Measurements from ENCODE around the gene GRIP1.

GRIP1 gene

GRCh38 chr12:66644151-66644550 lies 34.7 kb downstream of the GRIP1 start:
- no peak for DNase-seq

DNA sequence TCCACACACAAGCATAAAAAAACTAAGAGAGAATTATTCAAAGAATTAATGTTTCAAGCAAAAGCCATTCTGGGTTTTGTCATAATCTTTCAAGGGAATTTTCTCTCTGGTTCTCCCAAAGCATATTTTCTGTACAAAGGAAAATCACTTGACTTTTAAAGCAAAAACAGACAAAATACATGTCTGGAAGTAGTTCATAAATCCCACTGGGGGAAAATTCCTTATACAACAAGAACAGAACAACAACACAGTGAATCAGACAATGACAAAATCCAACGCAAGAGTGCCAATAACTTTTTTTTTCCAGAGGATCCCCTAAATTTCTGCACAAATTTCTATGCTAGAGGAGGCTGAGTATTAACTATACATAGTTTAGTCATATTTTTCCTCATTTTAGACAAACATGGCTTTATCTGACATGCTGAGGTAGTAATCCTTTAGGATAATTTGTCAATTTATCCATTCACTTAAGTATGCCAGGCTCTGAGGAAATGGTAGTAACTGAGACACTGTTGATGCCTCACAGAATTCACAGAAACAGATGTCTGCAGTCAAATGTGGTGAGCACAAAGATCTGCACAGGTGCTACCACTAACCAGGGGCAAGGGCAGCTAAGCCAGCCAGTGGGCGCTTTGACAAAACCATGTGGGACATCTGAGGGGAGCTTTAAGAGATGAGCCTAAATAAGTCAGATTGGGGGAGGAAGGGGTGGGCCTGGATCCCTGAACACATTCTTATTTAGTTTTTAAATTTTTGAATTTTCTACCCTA lies 38.0 kb downstream of the GRIP1 start:
- no peak for DNase-seq

DNA sequence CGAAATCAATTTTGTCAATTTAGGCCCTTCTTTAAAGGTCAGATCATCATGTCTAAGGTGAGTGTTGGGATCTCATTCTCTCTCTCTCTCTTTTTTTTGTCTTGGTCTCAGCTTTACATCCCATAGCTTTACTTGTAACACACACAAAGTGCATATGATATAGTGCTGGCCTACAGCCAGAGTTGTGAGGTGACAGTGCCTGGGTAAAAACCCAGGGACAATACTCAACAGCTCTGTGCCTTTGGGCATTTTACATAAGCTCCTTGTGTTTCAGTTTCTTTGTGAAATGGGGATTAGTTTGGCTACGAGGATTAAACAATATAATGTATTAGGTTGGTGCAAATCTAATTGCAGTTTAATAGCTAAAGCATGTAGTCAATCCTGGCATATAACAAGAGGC lies 40.2 kb downstream of the GRIP1 start:
- DNase-seq, result no peak

DNA sequence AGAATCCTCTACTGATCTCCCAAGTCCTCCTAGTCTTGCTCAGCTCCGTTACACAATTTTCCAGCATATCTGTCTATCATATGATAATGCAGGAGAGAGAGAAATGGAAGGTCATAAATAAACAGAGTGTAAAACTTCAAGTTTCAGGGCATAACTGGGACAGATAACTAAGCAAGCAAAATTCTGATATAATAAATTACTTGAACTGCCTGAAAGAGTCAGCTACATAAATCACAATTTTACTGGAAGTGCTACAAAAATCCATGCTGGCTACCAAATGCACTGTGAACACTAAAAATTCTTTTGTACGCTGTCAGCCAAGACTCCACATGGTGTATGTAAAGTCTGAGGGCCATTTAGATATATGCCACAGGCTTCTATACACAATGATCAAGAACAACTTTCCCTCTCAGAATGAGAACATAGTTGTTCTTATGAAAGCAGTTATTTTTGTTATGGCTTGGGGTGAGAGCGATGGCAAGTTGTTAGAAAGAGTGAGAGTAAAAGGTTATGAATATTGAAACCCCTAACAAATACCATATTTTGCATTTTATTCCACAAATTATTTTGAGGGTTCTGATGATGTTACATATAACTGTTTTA lies 41.1 kb downstream of the GRIP1 start:
- DNase-seq, result no peak

DNA sequence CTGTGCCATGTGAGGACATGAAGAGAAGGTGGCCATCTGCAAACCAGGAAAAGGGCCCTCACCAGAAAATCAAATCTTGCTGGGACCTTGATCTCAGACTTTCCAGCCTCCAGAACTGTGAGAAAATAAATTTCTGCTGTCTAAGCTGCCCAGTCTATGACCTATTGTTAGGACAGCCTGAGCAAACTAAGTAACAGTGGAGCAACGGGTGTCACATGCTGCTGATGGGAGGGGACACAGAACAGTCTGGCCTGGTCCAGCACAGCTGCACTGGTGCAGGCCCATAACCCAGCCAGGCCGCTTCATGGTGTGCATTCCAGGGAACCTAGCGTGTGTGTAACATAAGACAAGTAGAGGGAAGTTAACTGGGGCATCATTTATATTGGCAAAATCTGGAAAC lies 42.1 kb downstream of the GRIP1 start:
- no peak for DNase-seq

- no peak for DNase-seq
Observed at GRCh38 chr12:66633676-66634075, 45.2 kb downstream of the GRIP1 start.

DNA sequence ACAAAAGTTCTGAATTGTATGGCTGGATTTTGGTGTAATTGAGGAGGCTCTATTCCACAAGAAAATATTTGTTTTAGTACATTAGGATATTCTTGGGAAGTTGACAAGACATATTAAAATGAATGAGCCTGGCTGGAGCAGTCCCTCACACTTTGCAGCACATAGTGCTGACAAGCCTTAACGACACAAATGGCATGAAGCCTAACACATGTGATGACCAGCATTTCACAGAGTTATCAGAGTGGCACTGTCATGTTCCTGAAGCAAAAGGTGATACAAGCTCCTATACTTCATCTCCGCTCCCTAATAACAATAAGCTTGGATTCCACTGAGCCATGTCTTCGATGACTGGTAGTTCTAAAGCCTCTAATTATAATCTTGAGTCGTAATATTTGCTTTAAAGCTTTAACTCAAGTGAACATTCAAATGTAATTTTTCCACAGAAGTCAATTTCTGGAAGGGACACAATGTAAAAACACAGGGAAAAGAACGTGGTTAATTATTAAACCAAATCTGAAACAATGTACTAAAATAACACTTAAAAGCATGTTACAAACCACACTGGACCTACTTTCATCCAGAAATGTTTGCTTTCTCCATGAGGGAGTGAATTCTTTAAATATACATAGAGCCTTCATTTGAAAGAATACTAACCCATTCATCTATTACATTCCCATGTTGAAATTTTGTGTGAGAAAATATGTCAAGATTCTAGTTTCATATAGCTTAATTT lies 49.6 kb downstream of the GRIP1 start:
- no peak for DNase-seq

GRCh38 chr12:66627988-66628317 lies 50.9 kb downstream of the GRIP1 start:
- no peak for DNase-seq

- no peak for DNase-seq
Observed at GRCh38 chr12:66627270-66627987, 51.4 kb downstream of the GRIP1 start.

DNA sequence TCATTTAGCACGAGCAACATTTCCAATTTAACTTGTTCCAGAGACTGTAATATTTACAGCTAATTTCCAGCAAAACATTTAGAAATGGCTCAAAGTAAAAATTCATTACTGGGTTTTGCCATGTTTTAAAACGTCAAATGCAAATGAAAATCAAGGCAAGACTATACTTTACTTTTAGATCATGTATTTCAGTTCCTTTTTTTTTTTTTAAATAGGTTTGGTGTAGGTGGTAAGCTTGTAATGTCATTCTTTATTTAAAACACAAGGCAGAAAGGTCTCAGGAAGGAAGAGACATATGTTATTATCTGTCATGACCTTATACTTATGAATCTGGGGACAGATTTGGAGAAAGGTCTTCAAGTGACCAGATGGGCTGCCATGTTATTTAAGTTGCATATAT lies 54.1 kb downstream of the GRIP1 start:
- no peak for DNase-seq

DNA sequence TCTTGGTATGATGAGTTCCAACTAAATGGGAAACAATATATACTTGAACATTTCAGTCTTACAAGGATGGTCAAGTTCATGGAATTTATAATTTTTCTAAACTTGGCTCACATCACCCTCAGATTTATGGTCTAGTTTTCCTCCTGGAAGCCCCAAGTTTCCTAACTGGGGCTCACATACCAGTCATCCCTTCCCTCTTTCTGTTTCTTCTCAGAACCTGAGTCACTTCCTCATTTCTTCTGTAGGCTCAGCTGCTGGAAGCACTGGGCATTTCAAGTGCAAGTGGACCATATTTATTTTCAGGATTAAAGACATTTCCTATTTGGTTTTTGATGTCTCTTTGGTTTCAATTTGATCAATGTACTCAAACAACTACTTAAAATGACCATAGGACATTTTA lies 55.4 kb downstream of the GRIP1 start:
- DNase-seq, result no peak

DNA sequence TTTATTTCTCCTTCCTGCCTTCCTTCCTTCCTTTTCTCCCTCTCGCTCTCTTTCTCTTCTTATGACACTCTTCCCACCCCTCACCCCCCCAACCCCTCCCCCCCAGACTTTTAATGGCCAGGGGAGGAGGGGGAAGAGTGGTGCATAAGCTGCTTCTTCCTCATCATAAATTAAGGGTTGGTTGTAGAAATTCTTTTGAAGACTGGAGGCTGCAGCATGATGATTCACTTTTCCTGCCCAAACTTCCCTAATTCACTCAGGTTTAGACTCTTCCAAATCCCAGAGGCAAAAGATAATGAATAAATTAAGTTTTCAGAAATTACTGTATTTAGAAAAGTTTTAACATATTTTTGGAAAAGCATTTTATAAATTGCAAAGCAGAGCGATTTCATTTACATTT lies 58.2 kb downstream of the GRIP1 start:
- no peak for DNase-seq

- DNase-seq, result no peak
Observed at GRCh38 chr12:66620026-66620425, 58.9 kb downstream of the GRIP1 start.

- DNase-seq, result no peak
Observed at GRCh38 chr12:66617991-66618390, 60.9 kb downstream of the GRIP1 start.

GRCh38 chr12:66612090-66612775 lies 66.6 kb downstream of the GRIP1 start:
- no peak for DNase-seq

DNA sequence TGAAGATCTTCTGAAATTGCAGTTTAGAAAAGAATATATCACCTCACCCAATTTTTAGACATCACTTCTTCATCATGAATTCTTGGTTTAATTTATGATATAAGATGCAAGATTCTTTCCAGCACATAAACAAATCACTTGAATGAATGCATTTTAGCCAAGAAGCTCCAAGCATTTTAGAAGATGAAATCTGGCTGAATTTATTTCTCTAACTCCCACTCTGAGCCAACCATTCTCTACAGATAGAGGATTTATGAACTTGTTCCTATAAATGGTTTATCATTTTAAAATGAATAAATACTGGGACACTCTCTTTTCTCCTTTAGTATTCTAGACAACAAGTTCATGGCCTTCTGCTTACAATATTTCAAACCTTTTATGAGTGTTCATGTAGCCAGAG lies 71.7 kb downstream of the GRIP1 start:
- no peak for DNase-seq

- DNase-seq, result no peak
Observed at GRCh38 chr12:66605293-66605692, 73.6 kb downstream of the GRIP1 start.

DNA sequence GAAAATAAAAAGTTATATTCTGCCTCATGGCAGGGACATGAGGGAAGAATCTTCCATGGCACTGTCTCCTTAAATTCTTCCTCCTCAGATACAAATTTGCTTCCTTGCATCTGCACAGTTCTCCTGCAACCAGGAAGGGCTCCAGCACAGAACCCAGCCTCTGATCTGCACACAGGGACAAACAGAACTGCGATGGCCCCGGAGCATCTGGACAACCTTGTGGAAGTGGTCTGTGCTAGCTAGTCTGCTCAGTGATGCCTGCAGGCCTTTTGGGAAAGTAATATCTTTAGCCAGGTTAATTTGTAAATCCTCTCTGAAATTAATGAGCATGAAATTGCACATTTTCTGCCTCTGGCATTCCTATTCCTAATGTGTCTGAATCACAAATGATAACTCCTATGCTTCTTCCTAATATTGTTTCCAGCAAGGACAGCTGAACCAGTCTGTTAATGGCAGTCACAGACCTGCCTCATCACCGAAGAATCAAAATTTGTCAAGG lies 74.8 kb downstream of the GRIP1 start:
- no peak for DNase-seq

DNA sequence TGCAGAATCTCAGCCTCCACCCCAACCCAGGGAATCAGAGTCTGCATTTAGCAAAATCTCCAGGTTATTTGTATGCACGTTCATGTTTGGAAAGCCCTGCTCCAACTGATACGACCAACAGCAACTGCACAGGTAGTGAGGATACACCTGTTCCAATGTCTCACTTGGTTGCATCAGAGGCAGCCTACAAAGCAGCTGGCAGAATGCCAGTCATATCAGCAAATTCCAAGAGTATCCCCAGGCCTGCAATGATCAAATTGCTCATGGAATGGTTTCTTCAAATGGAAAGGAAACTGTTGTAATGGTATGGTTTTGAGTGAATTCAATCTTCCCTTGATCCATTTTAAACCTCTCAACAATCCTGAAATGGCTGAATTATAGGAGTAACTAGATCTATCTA lies 75.4 kb downstream of the GRIP1 start:
- no peak for DNase-seq

DNA sequence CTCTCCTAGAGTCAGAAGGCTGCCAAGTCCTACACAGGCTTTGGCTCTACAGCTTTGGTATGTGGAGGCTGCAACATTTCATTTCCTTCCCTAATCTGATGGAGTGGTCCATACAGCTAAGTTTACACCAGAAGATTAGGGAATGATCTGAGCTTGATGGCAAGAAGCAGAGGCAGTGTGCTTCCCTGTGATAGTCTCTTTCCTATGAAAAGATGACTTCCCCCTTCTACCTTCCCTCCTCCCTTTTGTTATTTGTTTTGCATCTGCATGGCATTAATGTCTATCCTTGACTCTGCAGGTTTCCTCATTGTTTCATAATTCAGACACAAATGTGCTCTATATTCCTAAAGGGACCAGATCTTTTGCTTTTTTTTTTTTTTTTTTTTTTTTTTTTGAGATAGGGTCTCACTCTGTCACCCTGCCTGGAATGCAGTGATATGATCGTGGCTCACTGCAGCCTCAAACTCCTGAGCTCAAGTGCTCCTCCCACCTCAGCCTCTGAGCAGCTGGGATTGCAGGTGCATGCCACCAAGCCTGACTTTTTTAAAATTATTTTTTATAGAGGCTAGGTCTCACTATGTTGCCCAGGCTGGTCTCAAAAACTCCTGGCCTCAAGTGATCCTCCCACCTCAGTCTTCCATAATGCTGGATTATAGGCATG lies 76.3 kb downstream of the GRIP1 start:
- DNase-seq, result no peak

- DNase-seq, result no peak
Observed at GRCh38 chr12:66600903-66601302, 78.0 kb downstream of the GRIP1 start.

GRCh38 chr12:66599816-66600215 lies 79.1 kb downstream of the GRIP1 start:
- no peak for DNase-seq
